MM.1S (cell line): ENCODE data around the gene COL28A1.

ENCODE experiments used
- DNase-seq: peaks from one replicate; pipeline ENCODE4 v3.0.0-alpha.2; 2015
- H2AFZ ChIP-seq: fragments of 300-600 bp; sonication (generic); 2 replicates; pipeline ENCODE4 v1.6.0; 2016; ENCODE audit warnings: antibody characterized with exemption, low read length
- H3F3A ChIP-seq: fragments of 300-600 bp; sonication (generic); 2 replicates; pipeline ENCODE4 v1.6.1; 2016; ENCODE audit warnings: mild to moderate bottlenecking, antibody characterized with exemption, low read length, moderate library complexity, mixed read lengths; ENCODE audit not compliant: insufficient read depth
- H3K27ac ChIP-seq: fragments of 300-600 bp; sonication (generic); 2 replicates; pipeline ENCODE4 v1.5.1; 2016; ENCODE audit warnings: mild to moderate bottlenecking, low read length
- H3K27me3 ChIP-seq: fragments of 300-600 bp; sonication (generic); replicated peaks from 2 replicates; pipeline ENCODE4 v1.6.0; 2016; ENCODE audit warnings: low read length; ENCODE audit not compliant: insufficient read depth
- H3K36me3 ChIP-seq: fragments of 300-600 bp; sonication (generic); replicated peaks from 2 replicates; pipeline ENCODE4 v1.6.1; 2016; ENCODE audit warnings: mild to moderate bottlenecking, low read length, mixed read lengths; ENCODE audit not compliant: insufficient read depth
- H3K4me1 ChIP-seq: fragments of 300-600 bp; sonication (generic); 2 replicates; pipeline ENCODE4 v1.6.1; 2016; ENCODE audit warnings: low read length, mixed read lengths
- H3K4me2 ChIP-seq: fragments of 300-600 bp; sonication (generic); 2 replicates; pipeline ENCODE4 v1.6.0; 2016; ENCODE audit warnings: low read depth, low read length
- H3K4me3 ChIP-seq: fragments of 300-600 bp; sonication (generic); 2 replicates; pipeline ENCODE4 v1.5.1; 2016; ENCODE audit warnings: low read length, mixed read lengths
- H3K79me2 ChIP-seq: fragments of 300-600 bp; sonication (generic); 2 replicates; pipeline ENCODE4 v1.6.1; 2016; ENCODE audit warnings: mixed run types, low read length, mixed read lengths
- H3K9ac ChIP-seq: fragments of 300-600 bp; sonication (generic); 2 replicates; pipeline ENCODE4 v1.6.1; 2016; ENCODE audit warnings: low read length, mixed read lengths
- H3K9me2 ChIP-seq: fragments of 300-600 bp; sonication (generic); replicated peaks from 2 replicates; pipeline ENCODE4 v1.6.1; 2016; ENCODE audit warnings: mild to moderate bottlenecking, low read length, mixed read lengths; ENCODE audit not compliant: insufficient read depth
- H3K9me3 ChIP-seq: fragments of 300-600 bp; sonication (generic); replicated peaks from 2 replicates; pipeline ENCODE4 v1.6.1; 2016; ENCODE audit warnings: mild to moderate bottlenecking, low read length, mixed read lengths; ENCODE audit not compliant: insufficient read depth
- H4K20me1 ChIP-seq: fragments of 300-600 bp; sonication (generic); 2 replicates; pipeline ENCODE4 v1.6.1; 2016; ENCODE audit warnings: mild to moderate bottlenecking, low read length, moderate library complexity, mixed read lengths; ENCODE audit not compliant: insufficient read depth
- CTCF ChIP-seq: fragments of 300-600 bp; sonication (generic); IDR thresholded peaks from 2 replicates; pipeline ENCODE4 v1.5.1; 2016; ENCODE audit warnings: antibody characterized with exemption, low read length, mixed read lengths
- EZH2 ChIP-seq: fragments of 300-600 bp; sonication (generic); optimal IDR thresholded peaks from 2 replicates; pipeline ENCODE3; 2017; ENCODE audit warnings: low read depth, mild to moderate bottlenecking, antibody characterized with exemption, low read length, mixed read lengths
- EZH2phosphoT487 ChIP-seq: fragments of 300-600 bp; sonication (generic); IDR thresholded peaks from 2 replicates; pipeline ENCODE4 v1.6.1; 2018; ENCODE audit warnings: antibody characterized with exemption, low read length

The COL28A1 gene

GRCh38 chr7:7333610-7334009 is 202.1 kb downstream of the COL28A1 start:
- no peak overlapping the region for H2AFZ ChIP-seq
- no peaks in the 10 kb centered on the region for H3F3A ChIP-seq
- no peaks in the 10 kb centered on the region for H3K4me1 ChIP-seq
- H3K79me2 ChIP-seq = no peaks in the 10 kb centered on the region
- H3K27me3 ChIP-seq = no peaks in the 10 kb centered on the region
- no peaks in the 10 kb centered on the region for H4K20me1 ChIP-seq
- no peak for TF ChIP-seq EZH2phosphoT487
- no peak for TF ChIP-seq CTCF
- no peak for TF ChIP-seq EZH2
- H3K4me2 ChIP-seq = no peak overlapping the region
- no peak overlapping the region for H3K9ac ChIP-seq
- no peaks in the 10 kb centered on the region for H3K9me2 ChIP-seq
- no peak overlapping the region for H3K27ac ChIP-seq
- no peaks in the 10 kb centered on the region for H3K36me3 ChIP-seq
- H3K9me3 ChIP-seq = no peaks in the 10 kb centered on the region
- no peak for DNase-seq
- no peak overlapping the region for H3K4me3 ChIP-seq

- DNase-seq = no peak
- no peaks in the 10 kb centered on the region for H3F3A ChIP-seq
Observed at GRCh38 chr7:7331523-7331922, 204.2 kb downstream of the COL28A1 start.

GRCh38 chr7:7330997-7331396 is 204.7 kb downstream of the COL28A1 start:
- Histone ChIP-seq H3K9me3 (no peaks in the 10 kb centered on the region), H3K9ac (no peak overlapping the region)

More at GRCh38 chr7:7331523-7331922, 204.2 kb downstream of the COL28A1 start:
- Histone ChIP-seq H3K4me2 (no peak overlapping the region), H3K4me3 (no peak overlapping the region), H3K36me3 (no peaks in the 10 kb centered on the region), H3K79me2 (no peaks in the 10 kb centered on the region), H3K9me2 (no peaks in the 10 kb centered on the region), H4K20me1 (no peaks in the 10 kb centered on the region), H2AFZ (no peak overlapping the region), H3K9ac (no peak overlapping the region), H3K4me1 (no peaks in the 10 kb centered on the region), H3K9me3 (no peaks in the 10 kb centered on the region), H3K27ac (no peak overlapping the region), H3K27me3 (no peaks in the 10 kb centered on the region)
- no peak for TF ChIP-seq EZH2phosphoT487
- TF ChIP-seq EZH2 = no peak
- no peak for TF ChIP-seq CTCF

More at GRCh38 chr7:7330997-7331396, 204.7 kb downstream of the COL28A1 start:
- H2AFZ ChIP-seq = no peak overlapping the region
- no peaks in the 10 kb centered on the region for H3K4me1 ChIP-seq
- no peaks in the 10 kb centered on the region for H3K9me2 ChIP-seq
- H3K27me3 ChIP-seq = no peaks in the 10 kb centered on the region
- DNase-seq = no peak
- no peaks in the 10 kb centered on the region for H3F3A ChIP-seq
- H3K79me2 ChIP-seq = no peaks in the 10 kb centered on the region
- H3K4me2 ChIP-seq = no peak overlapping the region
- H3K4me3 ChIP-seq = no peak overlapping the region
- H4K20me1 ChIP-seq = no peaks in the 10 kb centered on the region
- TF ChIP-seq CTCF (peak; percentile 11; the same call in 1 of the 2 replicates), EZH2 (no peak)
- H3K36me3 ChIP-seq = no peaks in the 10 kb centered on the region
- H3K27ac ChIP-seq = no peak overlapping the region
